ENCODE measurements around the gene HSDL2. TPM values are rescaled to one million over a fixed set of nuclear protein-coding genes. Genes with fewer than 3 reads are reported as not detected.

Gene HSDL2
- total and polyA plus RNA-seq, 2 of the 4 experiments (the other 2 are of a cell fraction), result 17.7 to 65.8 TPM

DNA sequence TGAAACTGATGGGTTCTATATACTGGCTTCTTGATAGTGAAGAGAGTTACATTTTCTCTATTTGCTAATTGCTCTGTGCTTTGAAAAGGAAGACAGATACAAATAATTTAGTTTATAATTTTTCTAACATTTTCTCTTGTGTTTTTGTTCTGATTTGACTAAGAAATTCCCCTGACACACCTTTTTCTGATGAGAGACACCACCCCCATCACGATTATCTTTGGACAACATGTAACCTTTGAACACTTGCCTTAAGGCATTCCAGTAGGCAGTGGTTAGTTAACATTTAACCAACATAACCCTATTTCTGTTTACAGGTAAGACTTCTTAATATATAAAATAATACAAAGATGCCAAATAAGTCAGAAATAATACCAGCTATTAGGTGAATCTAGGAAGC, 42.4 kb upstream of the HSDL2 start:
- Histone ChIP-seq H4K8ac (ENCODE audit: low read depth in 2 of 2, low read length in 2 of 2) (no peak overlapping the region), H4K5ac (ENCODE audit: low read depth, low read length) (no peak overlapping the region), H4K20me1 (ENCODE audit: insufficient read depth, low read length) (no peaks in the 10 kb centered on the region; the same call in 1 of the 2 replicates), H2AFZ (replicated peaks; ENCODE audit: low read length, poor library complexity) (no peak overlapping the region), H3K4ac (ENCODE audit: low read depth, low read length) (no peak overlapping the region), H4K91ac (ENCODE audit: insufficient read depth, low read depth, low read length) (no peak overlapping the region), H3K4me2 (ENCODE audit: low read depth, low read length) (no peak overlapping the region), H3K27ac (ENCODE audit: insufficient read depth, low read length) (no peak overlapping the region), H3K79me1 (ENCODE audit: low read depth in 1 of 2, low read length in 2 of 2) (peaks cover 0 to 3% of the 10 kb centered on the region in 2 experiments; a peak in 2 of 4 replicates), H3K4me1 (ENCODE audit: control insufficient read depth, insufficient read depth, low read length) (peaks cover 5% of the 10 kb centered on the region), H2AK5ac (ENCODE audit: low read depth, low read length) (no peak overlapping the region), H3K14ac (replicated peaks; ENCODE audit: low read depth, low read length) (no peak overlapping the region), H2AK9ac (replicated peaks; ENCODE audit: low read depth, low read length, poor library complexity) (no peak overlapping the region), H2BK5ac (ENCODE audit: low read depth, low read length, poor library complexity, severe bottlenecking) (no peak overlapping the region), H3K9me3 (ENCODE audit: control insufficient read depth, insufficient read depth, low read length) (no peaks in the 10 kb centered on the region), H3K18ac (ENCODE audit: low read depth, low read length) (no peak overlapping the region), H3K27me3 (ENCODE audit: control insufficient read depth, insufficient read depth, low read length) (no peaks in the 10 kb centered on the region), H2BK20ac (ENCODE audit: low read depth, low read length) (no peak overlapping the region), H2BK120ac (ENCODE audit: low read depth, low read length) (no peak overlapping the region), H3K9ac (ENCODE audit: low read depth, low read length) (no peak overlapping the region), H3K56ac (ENCODE audit: extremely low read depth, insufficient read depth, low read length) (no peak overlapping the region), H3K9me1 (ENCODE audit: insufficient read depth, low read length) (no peaks in the 10 kb centered on the region), H2BK15ac (ENCODE audit: low read depth, low read length) (no peak overlapping the region), H3K4me3 (ENCODE audit: insufficient read depth, low read depth, low read length) (no peak overlapping the region), H3K23ac (ENCODE audit: low read depth, low read length) (no peak overlapping the region), H3K36me3 (ENCODE audit: control insufficient read depth, insufficient read depth, low read length) (no peaks in the 10 kb centered on the region)
- BruUV-seq (replicated peaks), result no TSS peak
- in situ Hi-C loops (cut with MboI; ENCODE audit: low sequenced_read_pairs) (no loop called here), dilution Hi-C loops (cut with HindIII; ENCODE audit: low sequenced_read_pairs, unreplicated experiment) (no loop called here), intact Hi-C loops (cut with micrococcal nuclease) (loop anchor here (10.0 kb wide), 1 partner anchor 573 kb away; no protein-coding TSS in a partner anchor)
- DNase-seq (no peak), ATAC-seq (ENCODE audit: low read depth) (no peak)
- no peak for TF ChIP-seq RCOR1 (IDR thresholded peaks at IDR 0.05; ENCODE audit: insufficient replicate concordance, low read length)
- no peak for TF ChIP-seq CEBPB (IDR thresholded peaks at IDR 0.05; ENCODE audit: low read depth, low read length)
- TF ChIP-seq, protein P1, sequence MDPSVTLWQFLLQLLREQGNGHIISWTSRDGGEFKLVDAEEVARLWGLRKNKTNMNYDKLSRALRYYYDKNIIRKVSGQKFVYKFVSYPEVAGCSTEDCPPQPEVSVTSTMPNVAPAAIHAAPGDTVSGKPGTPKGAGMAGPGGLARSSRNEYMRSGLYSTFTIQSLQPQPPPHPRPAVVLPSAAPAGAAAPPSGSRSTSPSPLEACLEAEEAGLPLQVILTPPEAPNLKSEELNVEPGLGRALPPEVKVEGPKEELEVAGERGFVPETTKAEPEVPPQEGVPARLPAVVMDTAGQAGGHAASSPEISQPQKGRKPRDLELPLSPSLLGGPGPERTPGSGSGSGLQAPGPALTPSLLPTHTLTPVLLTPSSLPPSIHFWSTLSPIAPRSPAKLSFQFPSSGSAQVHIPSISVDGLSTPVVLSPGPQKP (IDR thresholded peaks at IDR 0.05; ENCODE audit: borderline replicate concordance, low read depth, low read length), result no peak
- no peak for TF ChIP-seq CHD1 (IDR thresholded peaks at IDR 0.05; ENCODE audit: low read depth, low read length)
- no peak for TF ChIP-seq MAZ (IDR thresholded peaks at IDR 0.05; ENCODE audit: borderline replicate concordance, low read depth, low read length)
- TF ChIP-seq, protein P2, sequence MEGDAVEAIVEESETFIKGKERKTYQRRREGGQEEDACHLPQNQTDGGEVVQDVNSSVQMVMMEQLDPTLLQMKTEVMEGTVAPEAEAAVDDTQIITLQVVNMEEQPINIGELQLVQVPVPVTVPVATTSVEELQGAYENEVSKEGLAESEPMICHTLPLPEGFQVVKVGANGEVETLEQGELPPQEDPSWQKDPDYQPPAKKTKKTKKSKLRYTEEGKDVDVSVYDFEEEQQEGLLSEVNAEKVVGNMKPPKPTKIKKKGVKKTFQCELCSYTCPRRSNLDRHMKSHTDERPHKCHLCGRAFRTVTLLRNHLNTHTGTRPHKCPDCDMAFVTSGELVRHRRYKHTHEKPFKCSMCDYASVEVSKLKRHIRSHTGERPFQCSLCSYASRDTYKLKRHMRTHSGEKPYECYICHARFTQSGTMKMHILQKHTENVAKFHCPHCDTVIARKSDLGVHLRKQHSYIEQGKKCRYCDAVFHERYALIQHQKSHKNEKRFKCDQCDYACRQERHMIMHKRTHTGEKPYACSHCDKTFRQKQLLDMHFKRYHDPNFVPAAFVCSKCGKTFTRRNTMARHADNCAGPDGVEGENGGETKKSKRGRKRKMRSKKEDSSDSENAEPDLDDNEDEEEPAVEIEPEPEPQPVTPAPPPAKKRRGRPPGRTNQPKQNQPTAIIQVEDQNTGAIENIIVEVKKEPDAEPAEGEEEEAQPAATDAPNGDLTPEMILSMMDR (conservative IDR thresholded peaks at IDR 0.05; ENCODE audit: low read depth, low read length), result no peak
- no peak for TF ChIP-seq BHLHE40 (IDR thresholded peaks at IDR 0.05; ENCODE audit: low read depth, low read length)
- TF ChIP-seq RAD21 (IDR thresholded peaks at IDR 0.05; ENCODE audit: low read length), result no peak
- TF ChIP-seq SMC3 (IDR thresholded peaks at IDR 0.05; ENCODE audit: low read depth, low read length), result no peak
- TF ChIP-seq MXI1 (IDR thresholded peaks at IDR 0.05; ENCODE audit: borderline replicate concordance, low read depth, low read length), result no peak
- no peak for TF ChIP-seq FOS (IDR thresholded peaks at IDR 0.05; ENCODE audit: low read depth, low read length)
- TF ChIP-seq RFX5 (IDR thresholded peaks at IDR 0.05; ENCODE audit: low read depth, low read length), result no peak
- no peak for TF ChIP-seq NFE2L2 (IDR thresholded peaks at IDR 0.05; ENCODE audit: low read depth, low read length)
- TF ChIP-seq, protein P3, sequence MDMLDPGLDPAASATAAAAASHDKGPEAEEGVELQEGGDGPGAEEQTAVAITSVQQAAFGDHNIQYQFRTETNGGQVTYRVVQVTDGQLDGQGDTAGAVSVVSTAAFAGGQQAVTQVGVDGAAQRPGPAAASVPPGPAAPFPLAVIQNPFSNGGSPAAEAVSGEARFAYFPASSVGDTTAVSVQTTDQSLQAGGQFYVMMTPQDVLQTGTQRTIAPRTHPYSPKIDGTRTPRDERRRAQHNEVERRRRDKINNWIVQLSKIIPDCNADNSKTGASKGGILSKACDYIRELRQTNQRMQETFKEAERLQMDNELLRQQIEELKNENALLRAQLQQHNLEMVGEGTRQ (IDR thresholded peaks at IDR 0.05; ENCODE audit: low read depth, low read length), result no peak
- no peak for TF ChIP-seq MAFK (IDR thresholded peaks at IDR 0.05; ENCODE audit: low read depth, low read length)
- TF ChIP-seq POLR2A (IDR thresholded peaks at IDR 0.05; ENCODE audit: low read depth, low read length), result no peak
- POLR2A ChIA-PET (ENCODE audit: unreplicated experiment), result interaction anchor here (0.7 kb wide), 1 partner anchor 29 kb away, joined by 3 read pairs; no protein-coding TSS in a partner anchor
- no CpG with 5 or more reads among the region's 1 CpG for WGBS, 2 experiments (ENCODE audit: extremely low coverage in 2 of 2, insufficient read length in 1 of 2)
- CTCF ChIA-PET, result no interaction called here
